ENCODE measurements around the gene ABCG1.

DNA sequence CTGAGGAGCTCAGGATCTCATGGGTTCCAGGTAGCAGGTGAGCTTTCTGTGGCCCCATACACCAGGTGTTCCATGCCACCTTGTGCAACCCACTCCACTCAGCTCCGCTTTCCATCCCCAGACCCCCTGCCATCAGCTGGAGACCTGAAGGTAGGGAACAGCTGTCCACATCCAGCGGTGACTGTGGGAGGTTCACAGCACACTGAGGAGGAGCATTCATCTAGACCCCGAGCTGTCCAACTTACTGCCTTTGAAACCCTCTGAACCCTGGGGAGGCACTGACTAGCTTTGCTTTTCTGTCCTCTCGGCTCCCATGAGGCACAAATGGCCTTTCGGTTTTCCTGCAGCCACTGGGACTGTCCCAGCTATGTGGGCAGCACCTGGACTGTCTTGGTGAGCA, 27.9 kb upstream of the ABCG1 start:
- no peak for TF ChIP-seq REST (IDR thresholded peaks at IDR 0.05; ENCODE audit: borderline replicate concordance)
- no peak for TF ChIP-seq EZH2 (IDR thresholded peaks at IDR 0.05; ENCODE audit: borderline replicate concordance, insufficient read depth, low read length, poor library complexity, severe bottlenecking)
